Activated CD8-positive, alpha-beta memory T cell treated with anti-CD3 and anti-CD28 coated beads, Interleukin-2, amount 50 U/mL, for 24 hours (primary cell): ENCODE results near the gene SCO2.
A peak's percentile ranks its signal among the peaks of the same experiment; 100 is the strongest.

Experiments used
- DNase-seq: peaks from one replicate; pipeline ENCODE4 v3.0.0-alpha.2; 2020; ENCODE audit errors: extremely low read depth

The SCO2 gene

GRCh38 chr22:50525104-50525857 lies at the start of gene SCO2:
Gene SCO2, minus strand, starts transcription at chr22:50525598. Its CDS starts 1,187 bp downstream, at chr22:50524411.
- peak; percentile 90 for DNase-seq

- no peak for DNase-seq
Measured at GRCh38 chr22:50574383-50574755, 49.0 kb upstream of the SCO2 start.

GRCh38 chr22:50573491-50574382 lies 48.3 kb upstream of the SCO2 start:
- no peak for DNase-seq

- DNase-seq = no peak
Measured at GRCh38 chr22:50572965-50573364, 47.6 kb upstream of the SCO2 start.

GRCh38 chr22:50571264-50572175 lies 46.1 kb upstream of the SCO2 start:
- DNase-seq = no peak

GRCh38 chr22:50570861-50571260 lies 45.5 kb upstream of the SCO2 start:
- no peak for DNase-seq

- no peak for DNase-seq
Measured at GRCh38 chr22:50569896-50570535, 44.6 kb upstream of the SCO2 start.

GRCh38 chr22:50569041-50569459 lies 43.7 kb upstream of the SCO2 start:
- no peak for DNase-seq

GRCh38 chr22:50568626-50569025 lies 43.2 kb upstream of the SCO2 start:
- no peak for DNase-seq

GRCh38 chr22:50567721-50568252 lies 42.4 kb upstream of the SCO2 start:
- no peak for DNase-seq

GRCh38 chr22:50564289-50564688 lies 38.9 kb upstream of the SCO2 start:
- DNase-seq = no peak

GRCh38 chr22:50563413-50564160 lies 38.2 kb upstream of the SCO2 start:
- no peak for DNase-seq

- DNase-seq = peak; percentile 90
Measured at GRCh38 chr22:50562523-50563412, 37.4 kb upstream of the SCO2 start, which contains the start of gene SYCE3. Gene SYCE3, minus strand, starts transcription at chr22:50562919. Its CDS starts 6,514 bp downstream, at chr22:50556405.

GRCh38 chr22:50561401-50562358 lies 36.3 kb upstream of the SCO2 start:
- DNase-seq = no peak

- DNase-seq = no peak
Measured at GRCh38 chr22:50560034-50560433, 34.6 kb upstream of the SCO2 start.

GRCh38 chr22:50556703-50557102 lies 31.3 kb upstream of the SCO2 start:
- no peak for DNase-seq

GRCh38 chr22:50553310-50553709 lies 27.9 kb upstream of the SCO2 start:
- no peak for DNase-seq

- no peak for DNase-seq
Measured at GRCh38 chr22:50551160-50551752, 25.9 kb upstream of the SCO2 start.
